IMR-90 (cell line): ENCODE data around the gene C2orf49. TPM values are rescaled to one million over a fixed set of nuclear protein-coding genes. Genes with fewer than 3 reads are reported as not detected.
"Not testable (repeated sequence)": the region's sequence is repeated elsewhere in the genome, so short reads cannot be mapped to it uniquely, and the experiment has no call there.

Source experiments
- ATAC-seq: fragments of 200-7000 bp; cut with Tn5 transposase; 2 replicates; pipeline ENCODE4 v1.9.1; 2020; ENCODE audit warnings: low read depth, mild to moderate bottlenecking, moderate library complexity
- BruUV-seq: library from RNA; stranded (reverse); fragments of 400-500 nt; replicated peaks from 2 replicates; lab custom pipeline; 2021; lab: Mats Ljungman, UMichigan
- CTCF ChIA-PET: fragments of 300-600 bp; formaldehyde crosslinking; extraction: SDS; loops from one replicate; lab custom pipeline; 2021; ENCODE audit warnings: antibody characterized with exemption; lab: Yijun Ruan, JAX
- POLR2A ChIA-PET: fragments of 300-600 bp; sonication (Branson Sonifier 250); formaldehyde crosslinking; loops from one replicate; lab custom pipeline; 2022; ENCODE audit warnings: antibody characterized with exemption; ENCODE audit not compliant: unreplicated experiment; lab: Charles Lee
- DNase-seq: peaks from one replicate; pipeline ENCODE4 v3.0.0; 2013
- H2AFZ ChIP-seq: replicated peaks from 2 replicates; pipeline ENCODE3; 2013; ENCODE audit warnings: low read length, mild to moderate bottlenecking; ENCODE audit not compliant: poor library complexity
- H2AK5ac ChIP-seq: 2 replicates; pipeline ENCODE4 v1.6.1; 2013; ENCODE audit warnings: low read depth, low read length, inconsistent platforms
- H2AK9ac ChIP-seq: replicated peaks from 2 replicates; pipeline ENCODE3; 2013; ENCODE audit warnings: mild to moderate bottlenecking, low read depth, low read length, moderate library complexity; ENCODE audit not compliant: poor library complexity
- H2BK120ac ChIP-seq: 2 replicates; pipeline ENCODE4 v1.6.1; 2013; ENCODE audit warnings: low read depth, low read length, inconsistent platforms
- H2BK15ac ChIP-seq: 3 replicates; pipeline ENCODE4 v1.6.1; 2013; ENCODE audit warnings: low read depth, low read length, inconsistent platforms
- H2BK20ac ChIP-seq: 2 replicates; pipeline ENCODE4 v1.6.1; 2013; ENCODE audit warnings: low read depth, mild to moderate bottlenecking, inconsistent platforms, low read length, moderate library complexity
- H2BK5ac ChIP-seq: 2 replicates; pipeline ENCODE4 v1.6.1; 2013; ENCODE audit warnings: mild to moderate bottlenecking, low read depth, low read length, inconsistent platforms; ENCODE audit not compliant: poor library complexity, severe bottlenecking
- H3K14ac ChIP-seq: replicated peaks from 2 replicates; pipeline ENCODE4 v1.6.1; 2013; ENCODE audit warnings: low read depth, low read length, inconsistent platforms
- H3K18ac ChIP-seq: 2 replicates; pipeline ENCODE4 v1.6.1; 2013; ENCODE audit warnings: low read depth, low read length, control low read depth
- H3K23ac ChIP-seq: 2 replicates; pipeline ENCODE4 v1.6.1; 2013; ENCODE audit warnings: low read depth, low read length, inconsistent platforms
- H3K27ac ChIP-seq: 2 replicates; pipeline ENCODE4 v1.5.1; 2013; ENCODE audit warnings: mild to moderate bottlenecking, control low read depth, low read length; ENCODE audit not compliant: insufficient read depth
- H3K27me3 ChIP-seq: 2 replicates; pipeline ENCODE4 v1.6.1; 2013; ENCODE audit warnings: low read length; ENCODE audit not compliant: control insufficient read depth, insufficient read depth
- H3K36me3 ChIP-seq: 2 replicates; pipeline ENCODE4 v1.6.1; 2013; ENCODE audit warnings: low read length, mixed read lengths; ENCODE audit not compliant: control insufficient read depth, insufficient read depth
- H3K4ac ChIP-seq: 2 replicates; pipeline ENCODE4 v1.6.1; 2013; ENCODE audit warnings: low read depth, low read length, inconsistent platforms
- H3K4me1 ChIP-seq: 2 replicates; pipeline ENCODE4 v1.6.1; 2013; ENCODE audit warnings: low read length, mixed read lengths; ENCODE audit not compliant: control insufficient read depth, insufficient read depth
- H3K4me2 ChIP-seq: 2 replicates; pipeline ENCODE4 v1.6.1; 2013; ENCODE audit warnings: low read depth, mild to moderate bottlenecking, control low read depth, low read length, moderate library complexity
- H3K4me3 ChIP-seq: 2 replicates; pipeline ENCODE4 v1.5.1; 2013; ENCODE audit warnings: low read depth, mild to moderate bottlenecking, control low read depth, low read length, moderate library complexity; ENCODE audit not compliant: insufficient read depth
- H3K56ac ChIP-seq: 2 replicates; pipeline ENCODE4 v1.6.1; 2013; ENCODE audit warnings: low read length, inconsistent platforms; ENCODE audit not compliant: insufficient read depth; ENCODE audit errors: extremely low read depth
- H3K79me1 ChIP-seq, 2 experiments: 2 replicates each; pipeline ENCODE4 v1.6.1; 2013; ENCODE audit warnings: low read length in 2 of 2, inconsistent platforms in 1 of 2, low read depth in 1 of 2
- H3K9ac ChIP-seq: 2 replicates; pipeline ENCODE4 v1.6.1; 2013; ENCODE audit warnings: low read depth, low read length, control low read depth
- H3K9me1 ChIP-seq: 2 replicates; pipeline ENCODE4 v1.6.1; 2013; ENCODE audit warnings: low read length, inconsistent platforms; ENCODE audit not compliant: insufficient read depth
- H3K9me3 ChIP-seq: 2 replicates; pipeline ENCODE4 v1.6.1; 2013; ENCODE audit warnings: low read length; ENCODE audit not compliant: control insufficient read depth, insufficient read depth
- H4K20me1 ChIP-seq: 2 replicates; pipeline ENCODE4 v1.6.1; 2013; ENCODE audit warnings: low read length, inconsistent platforms; ENCODE audit not compliant: insufficient read depth
- H4K5ac ChIP-seq: 2 replicates; pipeline ENCODE4 v1.6.1; 2013; ENCODE audit warnings: mild to moderate bottlenecking, low read depth, low read length, control low read depth
- H4K8ac ChIP-seq, 2 experiments: 2 replicates each; pipeline ENCODE4 v1.6.1; 2013; ENCODE audit warnings: low read depth in 2 of 2, low read length in 2 of 2, control low read depth in 1 of 2, inconsistent platforms in 1 of 2
- H4K91ac ChIP-seq: 2 replicates; pipeline ENCODE4 v1.6.1; 2013; ENCODE audit warnings: low read depth, low read length, inconsistent platforms; ENCODE audit not compliant: insufficient read depth
- whole genome bisulfite sequencing, 2 experiments: methylation state at CpG; one replicate each; pipeline versions ENCODE4 v1.1.5 to v1.1.7; 2013; ENCODE audit warnings: missing lambda C conversion rate in 2 of 2; ENCODE audit not compliant: insufficient read length in 1 of 2; ENCODE audit errors: extremely low coverage in 2 of 2; 5-methylcytosine and 5-hydroxymethylcytosine counted together
- dilution Hi-C: fragments of 300-500 bp; cut with HindIII; formaldehyde crosslinking; loops from one replicate; pipeline ENCODE4 v1.14.3; 2018; ENCODE audit warnings: low sequenced_read_pairs; ENCODE audit not compliant: unreplicated experiment
- in situ Hi-C: fragments of 300-500 bp; cut with MboI; formaldehyde crosslinking; loops from 3 replicates; pipeline ENCODE4 v1.14.3; 2019; ENCODE audit warnings: low sequenced_read_pairs, inconsistent platforms, mixed read lengths
- intact Hi-C: fragments of 100-400 bp; cut with micrococcal nuclease; formaldehyde crosslinking; loops from 2 replicates; pipeline ENCODE4 v1.10.0; 2022
- polyA plus RNA-seq, 3 experiments: library from polyadenylated mRNA; depleted of rRNA; stranded (reverse); fragments of >200 nt; gene quantifications; 2 replicates each; pipeline ENCODE4 v1.2.3, GENCODE V29; 2012; ENCODE audit warnings: low replicate concordance in 1 of 3
- total RNA-seq: library from RNA; depleted of rRNA; stranded (reverse); fragments of >200 nt; gene quantifications from 2 replicates; pipeline ENCODE4 v1.2.3, GENCODE V29; 2012

C2orf49 gene
- total and polyA plus RNA-seq, 2 of the 4 experiments (the other 2 are of a cell fraction), result 3.8 to 8.5 TPM

DNA sequence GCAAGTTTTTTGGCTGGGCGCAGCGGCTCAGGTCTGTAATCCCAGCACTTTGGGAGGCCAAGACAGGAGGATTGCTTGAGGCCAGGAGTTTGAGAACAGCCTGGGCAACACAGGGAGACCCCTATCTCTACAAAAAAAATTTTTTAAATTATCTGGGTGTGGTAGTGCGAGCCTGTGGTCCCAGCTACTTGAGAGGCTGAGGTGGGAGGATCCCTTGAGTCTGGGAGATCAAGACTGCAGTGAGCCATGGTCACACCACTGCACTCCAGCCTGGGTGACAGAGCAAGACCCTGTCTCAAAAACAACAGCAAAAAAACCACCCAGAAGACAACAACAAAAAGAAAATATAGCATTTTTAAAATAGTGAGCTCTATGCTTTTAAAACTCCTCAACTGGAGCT lies 10.1 kb upstream of the C2orf49 start:
- H2BK5ac ChIP-seq, H3K4me2 ChIP-seq, H2BK15ac ChIP-seq, H3K18ac ChIP-seq, intact Hi-C loops, H3K4me3 ChIP-seq, H2BK120ac ChIP-seq, H3K27me3 ChIP-seq, H4K20me1 ChIP-seq, BruUV-seq, H3K9me3 ChIP-seq, H4K8ac ChIP-seq, H3K4ac ChIP-seq, H4K91ac ChIP-seq, H2AK9ac ChIP-seq, H3K36me3 ChIP-seq, H2AFZ ChIP-seq, H3K27ac ChIP-seq, H3K9ac ChIP-seq, DNase-seq, H4K5ac ChIP-seq, dilution Hi-C loops, H2AK5ac ChIP-seq, H2BK20ac ChIP-seq, POLR2A ChIA-PET, H3K23ac ChIP-seq, H3K56ac ChIP-seq, H3K14ac ChIP-seq, ATAC-seq: not testable (repeated sequence)
- CTCF ChIA-PET, result interaction anchor here (0.7 kb wide), 1 partner anchor 194 kb away, joined by 3 read pairs; no protein-coding TSS in a partner anchor
- no CpG with 5 or more reads among the region's 3 CpGs for WGBS, 2 experiments
- H3K79me1 ChIP-seq, result peaks cover 50 to 67% of the 10 kb centered on the region in 2 experiments
- peaks cover 27% of the 10 kb centered on the region for H3K9me1 ChIP-seq
- in situ Hi-C loops, result loop anchor here (25.0 kb wide), 1 partner anchor 460 kb away; no protein-coding TSS in a partner anchor
- peaks cover 21% of the 10 kb centered on the region for H3K4me1 ChIP-seq
